Mammary epithelial cell (primary cell): ENCODE results near the gene UMPS.

Experiments
- EZH2 ChIP-seq: IDR thresholded peaks from 2 replicates; pipeline ENCODE4 v1.6.1; 2012; ENCODE audit warnings: low read length, inconsistent platforms, borderline replicate concordance
- TF ChIP-seq, protein P1 (sequence below), 2 donors: IDR thresholded peaks in 1 of 2; conservative IDR thresholded peaks in 1 of 2; 2 replicates each; pipeline ENCODE4 v1.5.1; 2011 to 2012; ENCODE audit warnings: inconsistent platforms in 2 of 2, low read length in 2 of 2, mild to moderate bottlenecking in 2 of 2, control low read depth in 1 of 2, low read depth in 1 of 2; ENCODE audit not compliant: insufficient read depth in 1 of 2; ENCODE audit errors: extremely low read depth in 1 of 2

DNA sequence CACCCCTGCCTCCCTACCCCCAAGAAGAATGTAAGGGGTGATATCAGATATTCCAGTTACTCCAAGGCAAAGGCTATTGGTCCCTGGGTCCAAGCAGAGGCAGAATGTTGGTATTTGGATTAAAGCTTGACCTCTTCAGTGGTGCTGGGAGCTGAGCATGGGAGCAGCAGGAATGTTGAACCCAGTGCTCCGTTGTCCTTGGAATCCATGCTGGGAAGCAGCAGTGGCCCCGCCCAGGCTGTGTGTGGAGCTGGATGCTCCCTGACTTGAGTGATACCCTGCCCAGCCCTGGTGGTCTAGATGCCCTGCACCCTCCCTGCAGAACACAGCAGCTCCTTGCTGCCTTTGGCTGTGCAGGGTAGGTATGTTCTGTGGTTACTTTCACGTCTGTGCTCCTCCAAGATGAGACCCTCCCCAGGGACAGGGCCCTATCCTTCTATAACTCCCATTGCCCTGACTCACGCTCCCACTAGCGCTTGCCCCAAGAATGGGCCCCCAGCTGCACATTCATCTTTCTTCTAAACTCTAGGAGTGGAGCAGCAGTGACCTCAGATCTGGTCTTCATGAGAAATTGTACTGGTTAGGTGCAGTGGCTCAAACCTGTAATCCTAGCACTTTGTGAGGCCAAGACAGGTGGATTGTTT is 35.1 kb downstream of the UMPS start:
- TF ChIP-seq, protein P1, sequence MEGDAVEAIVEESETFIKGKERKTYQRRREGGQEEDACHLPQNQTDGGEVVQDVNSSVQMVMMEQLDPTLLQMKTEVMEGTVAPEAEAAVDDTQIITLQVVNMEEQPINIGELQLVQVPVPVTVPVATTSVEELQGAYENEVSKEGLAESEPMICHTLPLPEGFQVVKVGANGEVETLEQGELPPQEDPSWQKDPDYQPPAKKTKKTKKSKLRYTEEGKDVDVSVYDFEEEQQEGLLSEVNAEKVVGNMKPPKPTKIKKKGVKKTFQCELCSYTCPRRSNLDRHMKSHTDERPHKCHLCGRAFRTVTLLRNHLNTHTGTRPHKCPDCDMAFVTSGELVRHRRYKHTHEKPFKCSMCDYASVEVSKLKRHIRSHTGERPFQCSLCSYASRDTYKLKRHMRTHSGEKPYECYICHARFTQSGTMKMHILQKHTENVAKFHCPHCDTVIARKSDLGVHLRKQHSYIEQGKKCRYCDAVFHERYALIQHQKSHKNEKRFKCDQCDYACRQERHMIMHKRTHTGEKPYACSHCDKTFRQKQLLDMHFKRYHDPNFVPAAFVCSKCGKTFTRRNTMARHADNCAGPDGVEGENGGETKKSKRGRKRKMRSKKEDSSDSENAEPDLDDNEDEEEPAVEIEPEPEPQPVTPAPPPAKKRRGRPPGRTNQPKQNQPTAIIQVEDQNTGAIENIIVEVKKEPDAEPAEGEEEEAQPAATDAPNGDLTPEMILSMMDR (conservative IDR thresholded peaks at IDR 0.05 in 1 of 2, IDR thresholded peaks at IDR 0.05 in 1 of 2; ENCODE audit: extremely low read depth in 1 of 2, insufficient read depth in 1 of 2, low read depth in 1 of 2, low read length in 2 of 2) = no peak
- TF ChIP-seq EZH2 = no peak
